ENCODE measurements around the gene ITM2B.

GRCh38 chr13:48214519-48215121 lies 18.4 kb upstream of the ITM2B start:
- TF ChIP-seq EZH2 (IDR thresholded peaks at IDR 0.05; ENCODE audit: insufficient read depth, poor library complexity, severe bottlenecking): no peak
- no peak for TF ChIP-seq EZH2phosphoT487 (IDR thresholded peaks at IDR 0.05; ENCODE audit: insufficient read depth, low read depth)
